Mesothelial cell of epicardium (in vitro differentiated cells): ENCODE measurements around the gene CSNK1E. TPM values are rescaled to one million over a fixed set of nuclear protein-coding genes. Genes with fewer than 3 reads are reported as not detected.

Experiments
- DNase-seq, 2 experiments: peaks; one replicate each; pipeline ENCODE4 v3.0.0; 2021; ENCODE audit warnings: low spot score in 2 of 2; ENCODE audit not compliant: unreplicated experiment in 2 of 2
- H3K27ac Mint-ChIP-seq: 2 replicates; pipeline ENCODE4 v1.8.0; 2021; ENCODE audit warnings: mixed read lengths
- H3K27me3 Mint-ChIP-seq: 2 replicates; pipeline ENCODE4 v1.8.0; 2021; ENCODE audit warnings: low read depth, mixed read lengths
- H3K36me3 Mint-ChIP-seq: 2 replicates; pipeline ENCODE4 v1.8.0; 2021; ENCODE audit warnings: mixed read lengths
- H3K4me1 Mint-ChIP-seq: 2 replicates; pipeline ENCODE4 v1.8.0; 2021; ENCODE audit warnings: mixed read lengths
- H3K4me3 Mint-ChIP-seq: 2 replicates; pipeline ENCODE4 v1.8.0; 2021; ENCODE audit warnings: mild to moderate bottlenecking, moderate library complexity, mixed read lengths
- H3K9me3 Mint-ChIP-seq: 2 replicates; pipeline ENCODE4 v1.8.0; 2021; ENCODE audit warnings: mixed read lengths
- total RNA-seq: library from RNA; stranded (reverse); gene quantifications from 3 replicates; pipeline ENCODE4 v1.2.1, GENCODE V29; 2021
- TF ChIP-seq, protein P1 (sequence below): fragments of 200-600 bp; sonication (generic); IDR thresholded peaks from one replicate; pipeline ENCODE4 v1.5.0; 2021; ENCODE audit warnings: antibody characterized with exemption; ENCODE audit not compliant: unreplicated experiment

CSNK1E gene
- total RNA-seq, 1 donor from 2014 or later: 264 TPM

DNA sequence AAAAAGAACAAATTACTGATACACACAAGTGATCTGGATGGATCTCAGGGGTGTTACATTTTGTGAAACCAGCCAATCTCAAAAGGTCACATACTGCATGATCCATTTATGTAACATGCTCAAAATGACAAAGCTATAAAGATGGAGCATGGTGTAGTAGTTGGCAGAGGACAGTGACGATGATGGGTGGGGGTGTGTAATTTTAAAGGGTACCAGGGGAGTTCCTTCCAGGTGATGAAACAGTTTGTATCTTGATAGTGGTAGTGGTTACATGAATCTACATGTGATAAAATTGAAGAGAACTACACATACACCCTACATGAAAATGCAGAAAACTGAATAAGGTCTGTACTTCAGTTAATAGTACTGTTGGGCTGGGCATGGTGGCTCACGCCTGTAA, 61.5 kb downstream of the CSNK1E start:
- H3K4me1 Mint-ChIP-seq: peaks cover 26% of the 10 kb centered on the region
- no peaks in the 10 kb centered on the region for H3K9me3 Mint-ChIP-seq
- no peaks in the 10 kb centered on the region for H3K27me3 Mint-ChIP-seq
- H3K27ac Mint-ChIP-seq: no peak overlapping the region
- no peaks in the 10 kb centered on the region for H3K36me3 Mint-ChIP-seq
- H3K4me3 Mint-ChIP-seq: no peak overlapping the region
- TF ChIP-seq, protein P1, sequence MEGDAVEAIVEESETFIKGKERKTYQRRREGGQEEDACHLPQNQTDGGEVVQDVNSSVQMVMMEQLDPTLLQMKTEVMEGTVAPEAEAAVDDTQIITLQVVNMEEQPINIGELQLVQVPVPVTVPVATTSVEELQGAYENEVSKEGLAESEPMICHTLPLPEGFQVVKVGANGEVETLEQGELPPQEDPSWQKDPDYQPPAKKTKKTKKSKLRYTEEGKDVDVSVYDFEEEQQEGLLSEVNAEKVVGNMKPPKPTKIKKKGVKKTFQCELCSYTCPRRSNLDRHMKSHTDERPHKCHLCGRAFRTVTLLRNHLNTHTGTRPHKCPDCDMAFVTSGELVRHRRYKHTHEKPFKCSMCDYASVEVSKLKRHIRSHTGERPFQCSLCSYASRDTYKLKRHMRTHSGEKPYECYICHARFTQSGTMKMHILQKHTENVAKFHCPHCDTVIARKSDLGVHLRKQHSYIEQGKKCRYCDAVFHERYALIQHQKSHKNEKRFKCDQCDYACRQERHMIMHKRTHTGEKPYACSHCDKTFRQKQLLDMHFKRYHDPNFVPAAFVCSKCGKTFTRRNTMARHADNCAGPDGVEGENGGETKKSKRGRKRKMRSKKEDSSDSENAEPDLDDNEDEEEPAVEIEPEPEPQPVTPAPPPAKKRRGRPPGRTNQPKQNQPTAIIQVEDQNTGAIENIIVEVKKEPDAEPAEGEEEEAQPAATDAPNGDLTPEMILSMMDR: no peak
- DNase-seq: no peak

DNA sequence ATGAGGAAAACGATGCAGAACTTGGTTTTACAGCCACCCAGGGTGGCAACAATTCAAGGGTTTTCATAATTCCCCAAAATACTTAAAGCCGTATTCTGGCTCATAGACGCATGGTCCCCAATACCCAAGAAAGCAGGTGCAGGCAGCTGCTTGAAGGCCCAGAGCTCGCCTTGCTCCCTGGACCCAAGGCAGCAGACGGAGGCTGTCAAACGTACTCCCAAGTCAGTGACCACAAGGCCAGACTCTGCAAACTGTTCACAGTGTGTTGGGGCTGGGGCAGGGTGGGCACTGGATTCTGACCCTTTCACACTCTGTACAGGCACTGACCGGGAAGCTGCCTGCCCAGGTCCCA, 65.9 kb downstream of the CSNK1E start:
- no peaks in the 10 kb centered on the region for H3K9me3 Mint-ChIP-seq
- TF ChIP-seq, protein P1: no peak

DNA sequence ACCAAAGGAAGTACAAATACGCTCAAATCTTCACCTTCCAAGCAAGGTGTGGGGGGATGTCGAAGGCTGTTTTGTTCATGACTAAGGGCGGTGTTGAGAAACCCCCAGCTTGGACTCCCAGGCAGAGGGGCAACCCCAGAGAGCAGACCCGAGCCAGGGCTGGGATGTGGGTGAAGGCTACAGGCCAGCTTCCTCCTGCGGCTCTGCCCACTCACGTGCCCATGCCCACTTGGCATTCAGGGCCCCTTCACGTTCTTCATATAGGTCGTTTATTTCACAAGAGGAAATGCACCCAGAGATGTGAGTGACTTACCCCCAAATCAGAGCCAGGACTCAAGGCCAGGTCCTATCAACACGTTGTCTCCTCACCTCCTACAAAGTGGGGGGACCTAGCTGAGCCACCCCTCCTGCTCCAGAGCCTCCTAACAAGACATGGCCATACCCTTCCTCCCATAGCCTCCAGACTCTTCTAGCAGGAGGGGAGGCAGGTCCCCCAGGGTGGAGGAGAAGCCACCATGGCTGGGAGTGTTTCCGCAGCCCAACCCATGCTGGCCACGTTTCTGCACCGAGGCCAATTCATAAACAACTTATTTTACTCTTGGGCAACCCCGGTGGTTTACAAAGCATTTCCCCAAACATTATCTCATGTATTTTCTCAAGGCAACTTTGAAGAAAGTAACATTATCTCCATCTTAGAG, 66.4 kb downstream of the CSNK1E start:
- TF ChIP-seq, protein P1: no peak
- H3K4me1 Mint-ChIP-seq: no peaks in the 10 kb centered on the region
- no peaks in the 10 kb centered on the region for H3K9me3 Mint-ChIP-seq
- peaks cover 16% of the 10 kb centered on the region for H3K36me3 Mint-ChIP-seq
- H3K4me3 Mint-ChIP-seq: no peak overlapping the region
- DNase-seq: no peak
- no peak overlapping the region for H3K27ac Mint-ChIP-seq
- H3K27me3 Mint-ChIP-seq: no peaks in the 10 kb centered on the region

More for the DNA sequence above, 65.9 kb downstream of the CSNK1E start:
- no peak for DNase-seq
- H3K27me3 Mint-ChIP-seq: no peaks in the 10 kb centered on the region
- peaks cover 16% of the 10 kb centered on the region for H3K36me3 Mint-ChIP-seq
- H3K4me1 Mint-ChIP-seq: no peaks in the 10 kb centered on the region
- no peak overlapping the region for H3K4me3 Mint-ChIP-seq
- H3K27ac Mint-ChIP-seq: no peak overlapping the region

DNA sequence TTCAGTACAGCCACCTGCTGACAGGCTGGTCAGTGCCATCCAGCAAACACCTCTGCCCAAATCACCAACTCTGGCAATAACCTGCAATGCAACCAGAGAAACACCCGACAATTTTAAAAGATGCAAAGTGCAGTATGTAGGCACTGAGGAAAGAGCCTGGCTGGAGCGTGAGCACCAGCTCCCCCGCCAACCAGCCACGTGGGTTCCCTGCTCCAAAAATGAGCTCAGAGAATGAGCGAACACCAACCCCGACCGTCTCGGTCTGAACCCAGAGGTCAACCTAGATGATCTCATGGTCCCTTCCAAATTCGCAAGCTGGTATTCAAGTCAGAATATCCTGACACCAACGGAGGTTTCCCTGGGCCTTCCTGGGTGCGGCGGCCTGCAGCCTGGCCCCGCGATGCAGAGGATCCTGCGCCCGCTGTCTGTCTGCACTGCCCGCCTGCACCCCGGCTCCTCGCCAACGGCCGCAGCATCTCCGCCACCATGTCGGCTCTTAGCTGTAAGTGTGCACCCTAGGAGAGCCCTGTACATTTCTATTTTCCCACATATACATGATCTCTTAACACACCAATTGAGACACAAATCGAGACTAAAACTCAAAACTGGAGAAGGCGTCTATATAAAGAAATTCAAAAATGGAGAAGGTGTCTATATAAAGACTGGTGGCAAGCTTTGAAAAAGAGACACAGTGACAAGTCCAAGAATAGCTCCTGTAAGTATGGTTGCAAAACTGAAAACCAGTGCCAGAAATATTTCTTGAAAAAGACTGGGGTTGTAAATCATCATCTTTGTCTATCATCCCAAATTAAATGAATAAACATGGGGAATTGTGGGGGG, 67.2 kb downstream of the CSNK1E start:
- H3K9me3 Mint-ChIP-seq: no peaks in the 10 kb centered on the region
- H3K36me3 Mint-ChIP-seq: peaks cover 16% of the 10 kb centered on the region
- no peak for DNase-seq
- no peak overlapping the region for H3K27ac Mint-ChIP-seq
- H3K27me3 Mint-ChIP-seq: no peaks in the 10 kb centered on the region
- TF ChIP-seq, protein P1: no peak
- no peak overlapping the region for H3K4me3 Mint-ChIP-seq
- no peaks in the 10 kb centered on the region for H3K4me1 Mint-ChIP-seq

DNA sequence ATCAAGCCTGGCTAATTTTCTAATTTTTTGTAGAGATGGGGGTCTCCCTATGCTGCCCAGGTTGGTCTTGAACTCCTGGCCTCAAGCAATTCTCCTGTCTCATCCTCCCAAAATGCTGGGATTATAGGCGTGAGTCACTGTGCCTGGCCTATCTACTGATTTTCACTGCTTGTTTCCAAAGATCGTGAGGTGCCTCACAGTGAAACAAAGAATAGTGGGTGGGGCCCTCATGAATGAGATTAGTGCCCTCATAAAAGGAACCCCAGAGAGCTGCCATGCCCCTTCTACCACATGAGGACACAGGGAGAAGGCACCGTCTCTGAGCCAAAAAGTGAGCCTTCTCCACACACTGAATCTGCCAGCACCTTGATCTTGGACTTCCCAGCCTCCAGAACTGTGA, 67.9 kb downstream of the CSNK1E start:
- Mint-ChIP-seq H3K36me3 (peaks cover 16% of the 10 kb centered on the region), H3K9me3 (no peaks in the 10 kb centered on the region), H3K4me1 (no peaks in the 10 kb centered on the region), H3K4me3 (no peak overlapping the region), H3K27me3 (no peaks in the 10 kb centered on the region), H3K27ac (no peak overlapping the region)
- DNase-seq: no peak
- TF ChIP-seq, protein P1: no peak
